H1 (cell line): ENCODE results near the gene MAML1.

Experiments
- CBX5 ChIP-seq: fragments of 300-800, 300-1000 bp; sonication (generic); IDR thresholded peaks from 2 replicates; pipeline ENCODE4 v1.7.1; 2016; ENCODE audit warnings: antibody characterized with exemption, low read length, low read depth
- CEBPB ChIP-seq: IDR thresholded peaks from 2 replicates; pipeline ENCODE4 v1.6.1; 2012; ENCODE audit warnings: low read depth, low read length
- CHD2 ChIP-seq: IDR thresholded peaks from 2 replicates; pipeline ENCODE4 v1.6.1; 2012; ENCODE audit warnings: low read length, improper control_type of control experiment
- GTF2F1 ChIP-seq: IDR thresholded peaks from 2 replicates; pipeline ENCODE4 v1.6.1; 2012; ENCODE audit warnings: low read depth, low read length, improper control_type of control experiment, borderline replicate concordance
- HDAC2 ChIP-seq, 2 experiments: fragments of 300-600 bp in 1 of 2; sonication (generic) in 1 of 2; IDR thresholded peaks; 2 replicates each; pipeline ENCODE4 v1.6.1; 2011 to 2012; ENCODE audit warnings: low read depth in 2 of 2, low read length in 2 of 2, mild to moderate bottlenecking in 2 of 2, moderate library complexity in 2 of 2, borderline replicate concordance in 1 of 2, inconsistent platforms in 1 of 2
- JUND ChIP-seq: IDR thresholded peaks from 2 replicates; pipeline ENCODE4 v1.6.1; 2011; ENCODE audit warnings: mild to moderate bottlenecking, improper control_type of control experiment, low read length
- POLR2A ChIP-seq, 2 experiments: IDR thresholded peaks; 1 replicate in 1 of 2; 2 replicates in 1 of 2; pipeline ENCODE4 v1.6.1; 2011; ENCODE audit warnings: low read depth in 2 of 2, low read length in 2 of 2, mild to moderate bottlenecking in 2 of 2; ENCODE audit errors: control extremely low read depth in 1 of 2
- RNF2 ChIP-seq: fragments of 200-900, 300-1000 bp; sonication (generic); IDR thresholded peaks from 2 replicates; pipeline ENCODE4 v1.7.1; 2016; ENCODE audit warnings: borderline replicate concordance, low read depth, mild to moderate bottlenecking, antibody characterized with exemption, low read length; ENCODE audit not compliant: poor library complexity, severe bottlenecking; ENCODE audit errors: missing control alignments
- SRF ChIP-seq: IDR thresholded peaks from 2 replicates; pipeline ENCODE4 v1.6.1; 2011; ENCODE audit warnings: mild to moderate bottlenecking, low read depth, low read length, moderate library complexity
- ZNF274 ChIP-seq: IDR thresholded peaks from 2 replicates; pipeline ENCODE4 v1.7.0; 2012; ENCODE audit warnings: low read length, borderline replicate concordance; ENCODE audit errors: extremely low read depth
- TF ChIP-seq, protein P1 (sequence below): IDR thresholded peaks from 2 replicates; pipeline ENCODE4 v1.6.1; 2012; ENCODE audit warnings: inconsistent platforms
- TF ChIP-seq, protein P2 (sequence below), 3 experiments: IDR thresholded peaks; 1 replicate in 2 of 3; 2 replicates in 1 of 3; pipeline versions ENCODE4 v1.5.1 to v1.6.1; 2011; ENCODE audit warnings: low read length in 3 of 3, mild to moderate bottlenecking in 3 of 3, inconsistent platforms in 2 of 3, low read depth in 1 of 3, moderate library complexity in 1 of 3; ENCODE audit not compliant: insufficient read depth in 1 of 3; ENCODE audit errors: control extremely low read depth in 1 of 3

DNA sequence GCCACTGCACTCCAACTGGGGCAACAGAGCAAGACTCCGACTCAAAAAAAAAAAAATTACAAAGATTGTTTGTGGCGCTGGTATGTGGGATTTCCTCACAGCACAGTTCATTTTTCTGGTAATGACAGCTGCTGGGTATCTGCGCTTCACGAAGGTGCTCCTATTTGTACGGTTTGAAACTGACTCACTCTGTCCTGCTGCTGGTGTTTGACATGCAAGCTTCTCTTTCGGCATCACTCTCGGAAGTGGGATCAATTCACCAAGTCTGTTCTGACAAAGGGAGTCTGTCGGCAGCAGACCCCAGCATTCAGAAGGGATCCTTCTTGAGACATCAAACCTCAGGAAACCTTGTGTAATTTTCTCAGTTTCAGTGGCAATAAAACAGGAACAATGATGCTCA lies 26.3 kb downstream of the MAML1 start:
- TF ChIP-seq, protein P1, sequence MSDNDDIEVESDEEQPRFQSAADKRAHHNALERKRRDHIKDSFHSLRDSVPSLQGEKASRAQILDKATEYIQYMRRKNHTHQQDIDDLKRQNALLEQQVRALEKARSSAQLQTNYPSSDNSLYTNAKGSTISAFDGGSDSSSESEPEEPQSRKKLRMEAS: no peak
- TF ChIP-seq, protein P2, sequence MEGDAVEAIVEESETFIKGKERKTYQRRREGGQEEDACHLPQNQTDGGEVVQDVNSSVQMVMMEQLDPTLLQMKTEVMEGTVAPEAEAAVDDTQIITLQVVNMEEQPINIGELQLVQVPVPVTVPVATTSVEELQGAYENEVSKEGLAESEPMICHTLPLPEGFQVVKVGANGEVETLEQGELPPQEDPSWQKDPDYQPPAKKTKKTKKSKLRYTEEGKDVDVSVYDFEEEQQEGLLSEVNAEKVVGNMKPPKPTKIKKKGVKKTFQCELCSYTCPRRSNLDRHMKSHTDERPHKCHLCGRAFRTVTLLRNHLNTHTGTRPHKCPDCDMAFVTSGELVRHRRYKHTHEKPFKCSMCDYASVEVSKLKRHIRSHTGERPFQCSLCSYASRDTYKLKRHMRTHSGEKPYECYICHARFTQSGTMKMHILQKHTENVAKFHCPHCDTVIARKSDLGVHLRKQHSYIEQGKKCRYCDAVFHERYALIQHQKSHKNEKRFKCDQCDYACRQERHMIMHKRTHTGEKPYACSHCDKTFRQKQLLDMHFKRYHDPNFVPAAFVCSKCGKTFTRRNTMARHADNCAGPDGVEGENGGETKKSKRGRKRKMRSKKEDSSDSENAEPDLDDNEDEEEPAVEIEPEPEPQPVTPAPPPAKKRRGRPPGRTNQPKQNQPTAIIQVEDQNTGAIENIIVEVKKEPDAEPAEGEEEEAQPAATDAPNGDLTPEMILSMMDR (IDR thresholded peaks at IDR 0.05; ENCODE audit: control extremely low read depth in 1 of 3, insufficient read depth in 1 of 3, low read depth in 1 of 3, low read length in 3 of 3): no peak
- TF ChIP-seq POLR2A (IDR thresholded peaks at IDR 0.05; ENCODE audit: control extremely low read depth in 1 of 2, low read depth in 2 of 2, low read length in 2 of 2) (no peak), JUND (no peak), CHD2 (no peak), SRF (no peak), ZNF274 (no peak), CBX5 (no peak), HDAC2 (IDR thresholded peaks at IDR 0.05; ENCODE audit: borderline replicate concordance in 1 of 2, low read depth in 2 of 2, low read length in 2 of 2) (no peak), CEBPB (no peak), GTF2F1 (no peak), RNF2 (no peak)
